Measurements from ENCODE around the gene TACC2.
"Not testable (repeated sequence)": the region's sequence is repeated elsewhere in the genome, so short reads cannot be mapped to it uniquely, and the experiment has no call there.

The TACC2 gene

DNA sequence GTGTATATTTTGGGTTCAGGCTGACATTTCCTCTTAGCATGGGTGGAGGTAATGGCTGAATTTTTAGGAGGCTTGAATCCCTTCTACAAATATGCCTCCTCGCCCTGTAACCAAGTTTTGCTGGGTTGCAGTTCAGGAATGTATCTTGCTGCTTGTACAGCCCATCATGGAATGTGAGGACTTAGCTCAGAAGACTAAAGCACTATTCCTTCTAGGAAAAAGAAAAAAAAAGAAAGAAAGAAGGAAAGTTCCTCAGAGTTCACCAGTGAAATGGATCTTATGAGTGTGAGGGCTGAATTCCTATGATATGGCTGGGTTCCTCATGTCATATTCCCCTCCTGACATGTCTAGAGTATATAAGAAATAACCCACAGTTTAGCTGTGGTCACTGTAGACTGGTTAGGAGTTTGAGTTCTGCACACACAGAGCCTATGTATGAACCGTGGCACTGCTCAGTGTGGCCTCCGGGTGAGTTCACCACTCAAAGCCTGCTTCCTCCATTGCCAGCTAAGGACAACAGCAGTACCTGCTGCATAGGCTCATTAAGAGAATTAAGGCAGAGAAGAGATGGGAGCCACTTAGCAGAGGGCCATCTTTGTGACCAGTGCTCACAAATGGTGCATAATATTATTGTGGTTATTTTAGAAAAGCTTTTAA is 114.0 kb downstream of the TACC2 start:
- DNase-seq (ENCODE audit: low read depth): no peak

DNA sequence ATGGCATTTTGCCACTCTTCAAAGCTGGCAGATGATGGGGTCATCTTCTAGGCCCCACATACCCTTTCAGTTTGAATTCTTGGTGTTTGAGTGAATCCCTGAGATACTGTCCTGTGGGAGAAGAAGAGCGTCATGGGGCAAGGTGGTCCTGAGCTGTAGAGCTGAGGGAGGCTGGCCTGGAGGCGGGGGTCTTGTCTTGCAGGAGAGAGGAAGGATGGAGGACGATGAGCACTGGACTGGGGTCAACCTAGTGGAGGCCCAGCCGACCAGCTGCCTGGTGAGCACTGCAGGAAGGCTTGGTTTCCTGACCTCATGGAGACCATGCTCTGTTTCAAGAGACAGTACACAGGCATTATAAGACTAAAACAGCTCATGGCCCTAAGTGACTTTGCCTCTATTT is 114.6 kb downstream of the TACC2 start:
- TF ChIP-seq, protein P1, sequence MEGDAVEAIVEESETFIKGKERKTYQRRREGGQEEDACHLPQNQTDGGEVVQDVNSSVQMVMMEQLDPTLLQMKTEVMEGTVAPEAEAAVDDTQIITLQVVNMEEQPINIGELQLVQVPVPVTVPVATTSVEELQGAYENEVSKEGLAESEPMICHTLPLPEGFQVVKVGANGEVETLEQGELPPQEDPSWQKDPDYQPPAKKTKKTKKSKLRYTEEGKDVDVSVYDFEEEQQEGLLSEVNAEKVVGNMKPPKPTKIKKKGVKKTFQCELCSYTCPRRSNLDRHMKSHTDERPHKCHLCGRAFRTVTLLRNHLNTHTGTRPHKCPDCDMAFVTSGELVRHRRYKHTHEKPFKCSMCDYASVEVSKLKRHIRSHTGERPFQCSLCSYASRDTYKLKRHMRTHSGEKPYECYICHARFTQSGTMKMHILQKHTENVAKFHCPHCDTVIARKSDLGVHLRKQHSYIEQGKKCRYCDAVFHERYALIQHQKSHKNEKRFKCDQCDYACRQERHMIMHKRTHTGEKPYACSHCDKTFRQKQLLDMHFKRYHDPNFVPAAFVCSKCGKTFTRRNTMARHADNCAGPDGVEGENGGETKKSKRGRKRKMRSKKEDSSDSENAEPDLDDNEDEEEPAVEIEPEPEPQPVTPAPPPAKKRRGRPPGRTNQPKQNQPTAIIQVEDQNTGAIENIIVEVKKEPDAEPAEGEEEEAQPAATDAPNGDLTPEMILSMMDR (IDR thresholded peaks at IDR 0.05; ENCODE audit: control insufficient read depth, extremely low read depth, insufficient read depth): no peak
- no peak overlapping the region for H3K4me3 ChIP-seq (ENCODE audit: low read depth, low read length)
- DNase-seq (ENCODE audit: low read depth): no peak

More for the DNA sequence above, 114.0 kb downstream of the TACC2 start:
- no peak overlapping the region for H3K4me3 ChIP-seq (ENCODE audit: low read depth, low read length)
- TF ChIP-seq, protein P1 (IDR thresholded peaks at IDR 0.05; ENCODE audit: control insufficient read depth, extremely low read depth, insufficient read depth): no peak

DNA sequence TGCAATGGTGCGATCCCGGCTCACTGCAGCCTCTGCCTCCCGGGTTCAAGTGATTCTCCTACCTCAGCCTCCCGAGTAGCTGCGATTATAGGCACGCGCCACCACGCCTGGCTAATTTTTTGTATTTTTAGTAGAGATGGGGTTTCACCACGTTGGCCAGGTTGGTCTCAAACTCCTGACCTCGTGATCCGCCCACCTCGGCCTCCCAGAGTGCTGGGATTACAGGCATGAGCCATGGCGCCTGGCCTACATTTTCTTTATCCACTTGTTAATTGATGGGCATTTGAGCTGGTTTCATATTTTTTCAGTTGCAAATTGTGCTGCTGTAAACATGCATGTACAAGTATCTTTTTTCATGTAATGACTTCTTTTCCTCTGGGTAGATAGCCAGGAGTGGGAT is 119.8 kb downstream of the TACC2 start:
- H3K4me3 ChIP-seq (ENCODE audit: low read depth, low read length); DNase-seq (ENCODE audit: low read depth): not testable (repeated sequence)

DNA sequence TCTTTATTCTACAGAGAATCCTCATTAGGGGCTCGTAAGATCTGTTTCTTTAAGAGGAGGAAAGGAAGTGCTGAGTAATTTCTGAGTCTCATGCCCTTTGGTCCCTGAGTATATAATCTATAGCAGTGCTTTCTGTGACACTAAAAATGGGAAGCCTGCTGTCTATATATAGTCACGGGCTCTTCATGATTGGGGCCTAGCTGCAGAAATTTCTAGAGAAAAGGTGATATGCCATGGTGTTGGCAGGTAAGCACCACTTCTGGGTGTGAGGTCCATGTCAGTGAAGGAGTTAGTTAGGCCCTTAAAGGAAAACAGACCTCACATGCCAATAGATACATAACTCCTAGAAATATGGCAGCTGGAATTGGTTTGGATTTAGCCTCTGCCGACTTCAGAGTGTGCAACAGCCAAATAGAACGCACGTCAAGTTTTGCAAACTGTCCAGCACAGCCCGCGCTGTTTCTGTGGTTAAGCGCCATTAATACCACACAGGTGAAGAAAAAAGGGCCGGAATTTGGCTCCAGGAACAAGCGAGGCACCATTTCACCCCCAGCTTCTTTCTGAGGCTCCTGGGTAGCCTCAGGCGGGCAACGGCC is 123.2 kb downstream of the TACC2 start:
- TF ChIP-seq, protein P1 (IDR thresholded peaks at IDR 0.05; ENCODE audit: control insufficient read depth, extremely low read depth, insufficient read depth): no peak
- peak overlapping the region; percentile 62 for H3K4me3 ChIP-seq (ENCODE audit: low read depth, low read length)
- DNase-seq (ENCODE audit: low read depth): no peak

DNA sequence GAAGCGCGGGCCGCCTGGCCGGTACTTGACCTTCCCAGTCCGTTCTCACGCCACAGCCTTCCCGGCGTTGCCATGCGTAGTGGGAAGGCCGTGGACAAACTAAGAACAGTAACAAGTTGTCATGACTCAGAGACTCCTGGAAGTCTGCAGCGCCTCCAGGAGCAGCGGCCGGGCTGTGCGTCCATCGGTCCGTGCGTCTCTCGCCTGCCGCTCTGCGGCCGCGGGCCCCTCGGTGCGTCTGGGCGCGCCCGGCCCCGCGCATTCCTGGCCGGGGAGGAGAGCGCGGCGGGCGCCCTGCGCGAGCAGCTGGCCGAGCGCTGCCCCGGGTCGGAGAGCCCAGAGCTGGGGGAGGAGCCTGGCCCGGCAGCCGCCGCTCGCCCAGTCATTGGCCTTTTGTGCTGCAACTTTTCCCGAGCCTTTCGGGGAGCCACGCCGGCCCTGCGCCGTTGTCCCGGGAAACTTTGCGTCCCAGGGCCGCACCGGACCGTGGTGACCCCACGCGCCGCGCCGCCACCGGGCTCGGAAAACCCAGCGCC is 123.7 kb downstream of the TACC2 start:
- peak; percentile 77 for DNase-seq (ENCODE audit: low read depth)

DNA sequence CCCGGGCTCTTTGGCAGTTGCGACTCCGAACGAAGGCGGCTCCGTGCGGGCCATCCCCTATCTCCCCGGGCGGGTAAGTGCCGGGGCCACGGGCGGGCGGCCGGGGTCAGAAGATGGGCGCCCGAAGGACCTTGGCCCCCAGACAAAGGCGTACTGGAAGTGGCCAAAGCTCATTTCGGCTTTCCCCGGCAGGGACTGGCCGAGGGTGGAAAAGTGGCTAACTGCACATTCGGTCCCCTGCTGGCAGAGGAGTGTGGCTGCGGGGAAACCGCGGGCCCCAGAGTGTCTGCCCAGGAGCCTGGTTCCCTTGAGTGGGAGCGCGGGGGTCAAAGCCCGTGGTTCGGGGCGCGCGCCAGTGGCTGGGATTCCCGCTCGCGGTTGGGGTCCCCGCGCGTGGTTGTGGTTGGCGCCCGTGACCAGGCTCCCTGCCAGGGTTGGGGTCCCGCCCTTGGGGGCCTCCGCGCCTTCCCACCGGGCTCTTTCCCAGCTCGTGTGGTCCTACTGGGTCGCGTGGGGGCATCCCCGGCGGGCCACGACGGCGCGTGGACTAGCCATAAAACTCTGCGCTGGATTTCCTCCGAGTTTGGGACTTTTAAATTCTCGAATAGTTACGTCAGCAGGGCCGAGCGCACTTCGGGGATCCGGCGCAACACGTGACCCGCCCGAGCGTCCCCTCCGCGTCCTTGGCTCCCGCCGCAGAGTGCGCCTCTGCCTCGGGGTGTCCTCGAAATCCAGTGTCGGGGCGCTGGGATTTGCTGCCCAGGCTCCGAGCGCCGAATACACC is 124.4 kb downstream of the TACC2 start:
- DNase-seq (ENCODE audit: low read depth): peak; percentile 50
- TF ChIP-seq, protein P1 (IDR thresholded peaks at IDR 0.05; ENCODE audit: control insufficient read depth, extremely low read depth, insufficient read depth): peak; percentile 50
- H3K4me3 ChIP-seq (ENCODE audit: low read depth, low read length): peak overlapping the region; percentile 62

More for the DNA sequence above, 123.7 kb downstream of the TACC2 start:
- peak overlapping the region; percentile 62 for H3K4me3 ChIP-seq (ENCODE audit: low read depth, low read length)
- TF ChIP-seq, protein P1 (IDR thresholded peaks at IDR 0.05; ENCODE audit: control insufficient read depth, extremely low read depth, insufficient read depth): peak; percentile 78

Measured in LNCaP clone FGC (cell line).